ENCODE data around the gene ENKD1.

DNA sequence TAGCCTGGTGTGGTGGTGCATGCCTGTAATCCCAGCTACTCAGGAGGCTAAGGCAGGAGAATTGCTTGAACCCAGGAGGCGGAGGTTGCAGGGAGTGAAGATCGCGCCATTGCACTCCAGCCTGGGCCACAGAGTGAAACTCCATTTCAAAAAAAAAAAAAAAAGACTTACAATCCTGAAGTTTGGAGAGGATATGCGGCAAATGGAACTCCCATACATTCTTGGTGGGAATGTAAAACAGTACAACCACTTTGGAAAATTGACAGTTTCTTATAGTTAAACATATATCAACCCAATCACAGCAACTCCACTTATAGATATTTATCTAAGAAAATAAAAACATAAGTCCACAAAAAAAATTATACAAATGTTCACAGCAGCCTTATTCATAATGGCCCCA is 40.7 kb upstream of the ENKD1 start:
- TF ChIP-seq KAT7 (CRISPR knock-in tag; IDR thresholded peaks at IDR 0.05; ENCODE audit: borderline replicate concordance) (no peak), NR2C2 (CRISPR knock-in tag; IDR thresholded peaks at IDR 0.05) (no peak), NFE2L1 (CRISPR knock-in tag; IDR thresholded peaks at IDR 0.05) (no peak), CREB1 (CRISPR knock-in tag; IDR thresholded peaks at IDR 0.05) (no peak), TCF7 (CRISPR knock-in tag; IDR thresholded peaks at IDR 0.05; ENCODE audit: low read depth) (no peak), NFYB (CRISPR knock-in tag; conservative IDR thresholded peaks at IDR 0.05; ENCODE audit: low read depth) (no peak)
- TF ChIP-seq, protein P1, sequence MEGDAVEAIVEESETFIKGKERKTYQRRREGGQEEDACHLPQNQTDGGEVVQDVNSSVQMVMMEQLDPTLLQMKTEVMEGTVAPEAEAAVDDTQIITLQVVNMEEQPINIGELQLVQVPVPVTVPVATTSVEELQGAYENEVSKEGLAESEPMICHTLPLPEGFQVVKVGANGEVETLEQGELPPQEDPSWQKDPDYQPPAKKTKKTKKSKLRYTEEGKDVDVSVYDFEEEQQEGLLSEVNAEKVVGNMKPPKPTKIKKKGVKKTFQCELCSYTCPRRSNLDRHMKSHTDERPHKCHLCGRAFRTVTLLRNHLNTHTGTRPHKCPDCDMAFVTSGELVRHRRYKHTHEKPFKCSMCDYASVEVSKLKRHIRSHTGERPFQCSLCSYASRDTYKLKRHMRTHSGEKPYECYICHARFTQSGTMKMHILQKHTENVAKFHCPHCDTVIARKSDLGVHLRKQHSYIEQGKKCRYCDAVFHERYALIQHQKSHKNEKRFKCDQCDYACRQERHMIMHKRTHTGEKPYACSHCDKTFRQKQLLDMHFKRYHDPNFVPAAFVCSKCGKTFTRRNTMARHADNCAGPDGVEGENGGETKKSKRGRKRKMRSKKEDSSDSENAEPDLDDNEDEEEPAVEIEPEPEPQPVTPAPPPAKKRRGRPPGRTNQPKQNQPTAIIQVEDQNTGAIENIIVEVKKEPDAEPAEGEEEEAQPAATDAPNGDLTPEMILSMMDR (IDR thresholded peaks at IDR 0.05) = no peak
- TF ChIP-seq, protein P2, sequence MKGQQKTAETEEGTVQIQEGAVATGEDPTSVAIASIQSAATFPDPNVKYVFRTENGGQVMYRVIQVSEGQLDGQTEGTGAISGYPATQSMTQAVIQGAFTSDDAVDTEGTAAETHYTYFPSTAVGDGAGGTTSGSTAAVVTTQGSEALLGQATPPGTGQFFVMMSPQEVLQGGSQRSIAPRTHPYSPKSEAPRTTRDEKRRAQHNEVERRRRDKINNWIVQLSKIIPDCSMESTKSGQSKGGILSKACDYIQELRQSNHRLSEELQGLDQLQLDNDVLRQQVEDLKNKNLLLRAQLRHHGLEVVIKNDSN (CRISPR knock-in tag; IDR thresholded peaks at IDR 0.05) = no peak
- TF ChIP-seq, protein P3, sequence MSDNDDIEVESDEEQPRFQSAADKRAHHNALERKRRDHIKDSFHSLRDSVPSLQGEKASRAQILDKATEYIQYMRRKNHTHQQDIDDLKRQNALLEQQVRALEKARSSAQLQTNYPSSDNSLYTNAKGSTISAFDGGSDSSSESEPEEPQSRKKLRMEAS (CRISPR knock-in tag; IDR thresholded peaks at IDR 0.05) = no peak
- TF ChIP-seq, protein P4, sequence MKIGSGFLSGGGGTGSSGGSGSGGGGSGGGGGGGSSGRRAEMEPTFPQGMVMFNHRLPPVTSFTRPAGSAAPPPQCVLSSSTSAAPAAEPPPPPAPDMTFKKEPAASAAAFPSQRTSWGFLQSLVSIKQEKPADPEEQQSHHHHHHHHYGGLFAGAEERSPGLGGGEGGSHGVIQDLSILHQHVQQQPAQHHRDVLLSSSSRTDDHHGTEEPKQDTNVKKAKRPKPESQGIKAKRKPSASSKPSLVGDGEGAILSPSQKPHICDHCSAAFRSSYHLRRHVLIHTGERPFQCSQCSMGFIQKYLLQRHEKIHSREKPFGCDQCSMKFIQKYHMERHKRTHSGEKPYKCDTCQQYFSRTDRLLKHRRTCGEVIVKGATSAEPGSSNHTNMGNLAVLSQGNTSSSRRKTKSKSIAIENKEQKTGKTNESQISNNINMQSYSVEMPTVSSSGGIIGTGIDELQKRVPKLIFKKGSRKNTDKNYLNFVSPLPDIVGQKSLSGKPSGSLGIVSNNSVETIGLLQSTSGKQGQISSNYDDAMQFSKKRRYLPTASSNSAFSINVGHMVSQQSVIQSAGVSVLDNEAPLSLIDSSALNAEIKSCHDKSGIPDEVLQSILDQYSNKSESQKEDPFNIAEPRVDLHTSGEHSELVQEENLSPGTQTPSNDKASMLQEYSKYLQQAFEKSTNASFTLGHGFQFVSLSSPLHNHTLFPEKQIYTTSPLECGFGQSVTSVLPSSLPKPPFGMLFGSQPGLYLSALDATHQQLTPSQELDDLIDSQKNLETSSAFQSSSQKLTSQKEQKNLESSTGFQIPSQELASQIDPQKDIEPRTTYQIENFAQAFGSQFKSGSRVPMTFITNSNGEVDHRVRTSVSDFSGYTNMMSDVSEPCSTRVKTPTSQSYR (CRISPR knock-in tag; IDR thresholded peaks at IDR 0.05) = no peak
- TF ChIP-seq, protein P5, sequence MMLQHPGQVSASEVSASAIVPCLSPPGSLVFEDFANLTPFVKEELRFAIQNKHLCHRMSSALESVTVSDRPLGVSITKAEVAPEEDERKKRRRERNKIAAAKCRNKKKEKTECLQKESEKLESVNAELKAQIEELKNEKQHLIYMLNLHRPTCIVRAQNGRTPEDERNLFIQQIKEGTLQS (CRISPR knock-in tag; conservative IDR thresholded peaks at IDR 0.05) = no peak

Measured in WTC11 (cell line).